Neural progenitor cell (in vitro differentiated cells): ENCODE measurements around the gene RPL7A. TPM values are rescaled to one million over a fixed set of nuclear protein-coding genes. Genes with fewer than 3 reads are reported as not detected.

Experiments used
- DNase-seq: peaks from one replicate; pipeline ENCODE4 v3.0.0-alpha.2; 2016; ENCODE audit warnings: low spot score
- H2AFZ ChIP-seq: fragments of 200-600 bp; sonication (generic); replicated peaks from 2 replicates; pipeline ENCODE4 v1.6.1; 2016; ENCODE audit warnings: antibody characterized with exemption
- H3F3A ChIP-seq: fragments of 200-600 bp; sonication (generic); 2 replicates; pipeline ENCODE4 v1.6.1; 2016; ENCODE audit warnings: antibody characterized with exemption, low read depth
- H3K27ac ChIP-seq: fragments of 200-600 bp; sonication (generic); 2 replicates; pipeline ENCODE4 v1.5.1; 2016; ENCODE audit warnings: mild to moderate bottlenecking
- H3K27me3 ChIP-seq: fragments of 200-600 bp; sonication (generic); 2 replicates; pipeline ENCODE4 v1.6.1; 2016; ENCODE audit warnings: mild to moderate bottlenecking, moderate library complexity
- H3K36me3 ChIP-seq: fragments of 200-600 bp; sonication (generic); 2 replicates; pipeline ENCODE4 v1.5.1; 2016
- H3K4me1 ChIP-seq: fragments of 200-600 bp; sonication (generic); 2 replicates; pipeline ENCODE4 v1.6.1; 2016; ENCODE audit warnings: mixed run types
- H3K4me2 ChIP-seq: fragments of 200-600 bp; sonication (generic); 2 replicates; pipeline ENCODE4 v1.6.1; 2016
- H3K4me3 ChIP-seq: fragments of 200-600 bp; sonication (generic); 2 replicates; pipeline ENCODE4 v1.5.1; 2016
- H3K79me2 ChIP-seq: fragments of 200-600 bp; sonication (generic); 2 replicates; pipeline ENCODE4 v1.6.1; 2016; ENCODE audit warnings: low read depth
- H3K9ac ChIP-seq: fragments of 200-600 bp; sonication (generic); 2 replicates; pipeline ENCODE4 v1.6.1; 2016
- H3K9me3 ChIP-seq: fragments of 200-600 bp; sonication (generic); 2 replicates; pipeline ENCODE4 v1.5.1; 2016; ENCODE audit warnings: low read depth
- H4K20me1 ChIP-seq: fragments of 200-600 bp; sonication (generic); 2 replicates; pipeline ENCODE4 v1.6.1; 2016; ENCODE audit warnings: low read depth
- H3K27ac Mint-ChIP-seq: 3 replicates; pipeline ENCODE4 v1.8.0; 2021; ENCODE audit warnings: mixed read lengths
- H3K27me3 Mint-ChIP-seq: 2 replicates; pipeline ENCODE4 v1.8.0; 2022; ENCODE audit warnings: low read depth, mild to moderate bottlenecking, inconsistent platforms, moderate library complexity, mixed read lengths; ENCODE audit not compliant: insufficient read depth
- H3K36me3 Mint-ChIP-seq: 3 replicates; pipeline ENCODE4 v1.8.0; 2021; ENCODE audit warnings: mixed read lengths
- H3K4me1 Mint-ChIP-seq: 3 replicates; pipeline ENCODE4 v1.8.0; 2021; ENCODE audit warnings: mixed read lengths
- H3K4me3 Mint-ChIP-seq: 3 replicates; pipeline ENCODE4 v1.8.0; 2021; ENCODE audit warnings: mild to moderate bottlenecking, moderate library complexity, mixed read lengths
- H3K9me3 Mint-ChIP-seq: 3 replicates; pipeline ENCODE4 v1.8.0; 2020; ENCODE audit warnings: mixed read lengths
- CTCF ChIP-seq: fragments of 200-600 bp; sonication (generic); IDR thresholded peaks from 2 replicates; pipeline ENCODE4 v1.5.1; 2017; ENCODE audit warnings: antibody characterized with exemption, mild to moderate bottlenecking
- EZH2 ChIP-seq: fragments of 200-600 bp; sonication (generic); IDR thresholded peaks from 2 replicates; pipeline ENCODE4 v1.6.1; 2017; ENCODE audit warnings: antibody characterized with exemption, mild to moderate bottlenecking, moderate library complexity
- EZH2phosphoT487 ChIP-seq: fragments of 200-600 bp; sonication (generic); IDR thresholded peaks from 2 replicates; pipeline ENCODE4 v1.6.1; 2017; ENCODE audit warnings: antibody characterized with exemption
- total RNA-seq: library from RNA; depleted of rRNA; stranded (reverse); fragments of >200 nt; gene quantifications from 2 replicates; pipeline ENCODE4 v1.2.3, GENCODE V29; 2015; ENCODE audit warnings: low replicate concordance

The RPL7A gene
- total RNA-seq, 1 donor from 2014 or later: 3,449 TPM

DNA sequence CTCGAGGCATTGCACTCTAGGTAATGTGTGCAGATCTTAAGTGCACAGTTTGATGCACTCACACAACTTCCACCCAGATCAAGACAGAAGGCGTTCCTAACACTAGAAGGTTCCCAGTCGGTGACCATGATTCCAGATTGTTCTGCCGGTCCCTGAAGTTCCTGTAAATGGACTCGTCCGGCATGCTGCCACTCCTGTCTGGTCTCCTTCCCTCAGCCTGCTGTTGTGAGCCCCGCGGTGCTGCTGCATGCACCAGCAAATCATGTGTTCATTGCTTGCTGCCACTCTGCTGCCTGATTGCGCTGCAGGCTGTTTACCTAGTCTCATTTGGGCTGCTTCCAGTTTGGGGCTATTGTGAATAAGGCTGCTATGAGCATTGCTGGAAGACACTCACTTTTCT is 39.7 kb downstream of the RPL7A start:
- no peaks in the 10 kb centered on the region for H4K20me1 ChIP-seq
- Mint-ChIP-seq H3K36me3 (peaks cover 2% of the 10 kb centered on the region), H3K9me3 (peaks cover 7% of the 10 kb centered on the region), H3K27me3 (peaks cover 2% of the 10 kb centered on the region), H3K4me3 (no peak overlapping the region), H3K27ac (no peak overlapping the region), H3K4me1 (peaks cover 2% of the 10 kb centered on the region)
- H3F3A ChIP-seq: no peaks in the 10 kb centered on the region
- H2AFZ ChIP-seq: no peak overlapping the region
- DNase-seq: no peak
- H3K36me3 ChIP-seq: no peaks in the 10 kb centered on the region
- H3K4me2 ChIP-seq: no peak overlapping the region
- TF ChIP-seq EZH2phosphoT487: no peak
- no peak for TF ChIP-seq EZH2
- TF ChIP-seq CTCF: no peak
- H3K9me3 ChIP-seq: no peaks in the 10 kb centered on the region
- no peaks in the 10 kb centered on the region for H3K4me1 ChIP-seq
- H3K9ac ChIP-seq: no peak overlapping the region
- no peaks in the 10 kb centered on the region for H3K27me3 ChIP-seq
- no peaks in the 10 kb centered on the region for H3K79me2 ChIP-seq
- no peak overlapping the region for H3K27ac ChIP-seq
- no peak overlapping the region for H3K4me3 ChIP-seq

- H3K4me2 ChIP-seq: no peak overlapping the region
- H3K27me3 Mint-ChIP-seq: peaks cover 2% of the 10 kb centered on the region
- H3K4me1 ChIP-seq: no peaks in the 10 kb centered on the region
- H3K9ac ChIP-seq: no peak overlapping the region
- no peaks in the 10 kb centered on the region for H3K36me3 ChIP-seq
- H3K27me3 ChIP-seq: peaks cover 2% of the 10 kb centered on the region
- H3K4me1 Mint-ChIP-seq: peaks cover 2% of the 10 kb centered on the region
- DNase-seq: no peak
- TF ChIP-seq EZH2phosphoT487: no peak
- TF ChIP-seq EZH2: no peak
- no peak for TF ChIP-seq CTCF
- no peaks in the 10 kb centered on the region for H3K79me2 ChIP-seq
- no peaks in the 10 kb centered on the region for H4K20me1 ChIP-seq
- H3K4me3 ChIP-seq: no peak overlapping the region
- no peaks in the 10 kb centered on the region for H3F3A ChIP-seq
- H3K9me3 ChIP-seq: no peaks in the 10 kb centered on the region
- H3K4me3 Mint-ChIP-seq: no peak overlapping the region
- H3K9me3 Mint-ChIP-seq: peaks cover 7% of the 10 kb centered on the region
- H2AFZ ChIP-seq: no peak overlapping the region
- no peak overlapping the region for H3K27ac ChIP-seq
- H3K27ac Mint-ChIP-seq: no peak overlapping the region
- H3K36me3 Mint-ChIP-seq: peaks cover 2% of the 10 kb centered on the region
Observed at GRCh38 chr9:133389025-133389557, 41.1 kb downstream of the RPL7A start.

- Histone ChIP-seq H3K4me3 (no peak overlapping the region), H3F3A (no peaks in the 10 kb centered on the region), H2AFZ (no peak overlapping the region), H3K79me2 (no peaks in the 10 kb centered on the region), H3K27me3 (peaks cover 6% of the 10 kb centered on the region), H4K20me1 (no peaks in the 10 kb centered on the region), H3K27ac (no peak overlapping the region), H3K36me3 (no peaks in the 10 kb centered on the region), H3K9me3 (no peaks in the 10 kb centered on the region), H3K9ac (no peak overlapping the region), H3K4me2 (no peak overlapping the region), H3K4me1 (no peaks in the 10 kb centered on the region)
- no peak for TF ChIP-seq EZH2
- no peak for TF ChIP-seq EZH2phosphoT487
- no peak for TF ChIP-seq CTCF
- Mint-ChIP-seq H3K4me3 (no peak overlapping the region), H3K4me1 (peaks cover 2% of the 10 kb centered on the region), H3K27me3 (peaks cover 2% of the 10 kb centered on the region), H3K9me3 (peaks cover 7% of the 10 kb centered on the region), H3K36me3 (peaks cover 2% of the 10 kb centered on the region), H3K27ac (no peak overlapping the region)
- no peak for DNase-seq
Observed at GRCh38 chr9:133389562-133389961, 41.5 kb downstream of the RPL7A start.
